Mucosa of gallbladder (tissue), 1 donor: Measurements from ENCODE around the gene ADGRL1. TPM values are rescaled to one million over a fixed set of nuclear protein-coding genes. Genes with fewer than 3 reads are reported as not detected.
A peak's percentile ranks its signal among the peaks of the same experiment; 100 is the strongest.
"Not testable (repeated sequence)": the region's sequence is repeated elsewhere in the genome, so short reads cannot be mapped to it uniquely, and the experiment has no call there.

Experiments used
- DNase-seq: peaks from one replicate; pipeline ENCODE4 v3.0.0-alpha.2; 2020; ENCODE audit warnings: low spot score
- total RNA-seq: library from RNA; stranded (reverse); gene quantifications from one replicate; pipeline ENCODE4 v1.2.1, GENCODE V29; 2021
- donor health status: DM: no; HTN: no; CAD: no.

Gene ADGRL1
- total RNA-seq, 1 donor from 2014 or later = 33.2 TPM

GRCh38 chr19:14218620-14219330 is 12.8 kb upstream of the ADGRL1 start:
- DNase-seq = no peak

DNA sequence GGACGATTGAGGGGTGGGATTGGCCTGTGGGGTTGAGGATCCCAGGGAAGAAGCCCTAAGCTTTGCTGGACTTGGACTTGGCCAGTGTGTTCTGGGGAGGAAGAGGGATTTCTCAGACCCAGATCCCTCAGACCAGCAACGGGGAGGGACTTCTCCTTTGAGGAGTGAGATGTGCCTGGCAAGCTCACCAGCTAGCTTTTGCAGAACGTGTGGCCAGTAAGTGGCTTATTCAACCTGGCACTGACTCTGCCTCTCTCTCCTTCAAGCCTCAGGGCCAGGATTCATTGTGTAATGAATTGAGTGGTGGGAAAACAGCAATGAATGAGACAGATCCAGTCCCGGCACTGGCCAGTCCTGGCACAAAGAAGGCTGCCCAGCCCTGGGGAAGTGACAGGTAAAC is 11.9 kb upstream of the ADGRL1 start:
- not testable (repeated sequence) for DNase-seq

- DNase-seq = no peak
Measured at GRCh38 chr19:14214580-14214979, 8.6 kb upstream of the ADGRL1 start.

DNA sequence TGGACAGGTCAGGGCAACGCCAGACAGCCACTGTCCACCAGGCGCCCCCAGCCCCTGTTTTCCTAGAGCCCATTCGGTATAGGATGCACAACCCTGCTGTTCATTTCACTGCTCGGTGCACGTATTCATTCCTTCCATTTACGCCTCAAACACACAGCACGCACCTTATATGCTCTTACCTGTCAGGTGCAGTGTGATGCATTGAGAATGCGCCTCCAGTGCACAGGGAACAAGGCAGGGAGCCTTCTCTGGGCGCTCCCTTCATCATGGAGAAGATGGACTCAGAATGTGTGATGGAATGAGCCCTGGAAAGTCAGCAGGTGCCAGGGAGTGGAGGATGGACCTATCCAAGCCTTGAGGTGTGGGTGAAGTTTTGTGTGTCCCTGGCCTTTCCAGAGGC is 4.2 kb upstream of the ADGRL1 start:
- not testable (repeated sequence) for DNase-seq

GRCh38 chr19:14209401-14209800 is 3.4 kb upstream of the ADGRL1 start:
- not testable (repeated sequence) for DNase-seq

DNA sequence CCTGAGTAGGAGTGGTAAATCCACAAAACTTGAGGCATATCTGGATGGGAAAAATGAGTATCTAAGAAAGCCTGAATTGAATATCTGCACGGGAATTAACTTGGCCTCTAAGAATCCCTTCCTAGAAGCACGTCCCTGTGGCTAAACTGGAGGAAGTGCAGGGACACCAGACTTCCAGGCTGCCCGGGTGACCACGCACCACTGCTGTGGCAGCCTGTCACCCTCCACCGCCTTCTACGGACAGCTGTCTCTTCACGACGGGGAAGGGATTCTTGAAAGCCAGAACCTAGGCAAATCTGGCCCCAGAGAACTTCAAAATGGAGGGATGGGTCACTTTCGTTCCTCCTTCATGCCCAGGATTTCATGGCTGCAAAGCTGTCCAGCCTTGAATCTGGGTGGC is 2.5 kb upstream of the ADGRL1 start:
- not testable (repeated sequence) for DNase-seq

- not testable (repeated sequence) for DNase-seq
Measured at GRCh38 chr19:14207796-14208195, 1.8 kb upstream of the ADGRL1 start.

GRCh38 chr19:14206737-14207726 is 1.1 kb upstream of the ADGRL1 start:
- DNase-seq = peak; percentile 94

DNA sequence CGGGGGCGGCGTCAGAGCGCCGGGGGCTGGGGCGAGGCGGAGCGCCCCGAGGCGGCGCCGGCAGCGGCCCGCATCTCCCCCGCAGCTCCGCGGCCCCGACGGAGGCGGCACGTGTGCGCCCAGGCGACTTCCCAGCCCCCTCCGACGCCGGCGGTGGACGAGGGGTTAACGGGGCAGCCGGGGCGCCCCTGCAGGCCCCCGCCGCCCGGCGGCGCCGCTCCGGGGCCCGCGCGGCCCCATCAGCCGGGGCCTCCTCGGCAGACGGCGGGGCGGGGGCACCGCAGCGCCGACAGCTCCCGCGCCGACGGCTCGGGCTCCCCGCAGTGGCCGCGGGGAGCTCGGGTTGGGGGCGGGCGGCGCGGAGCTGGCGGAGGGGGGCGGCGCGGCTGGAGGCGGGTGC is 339 bp upstream of the ADGRL1 start:
- DNase-seq = not testable (repeated sequence)

DNA sequence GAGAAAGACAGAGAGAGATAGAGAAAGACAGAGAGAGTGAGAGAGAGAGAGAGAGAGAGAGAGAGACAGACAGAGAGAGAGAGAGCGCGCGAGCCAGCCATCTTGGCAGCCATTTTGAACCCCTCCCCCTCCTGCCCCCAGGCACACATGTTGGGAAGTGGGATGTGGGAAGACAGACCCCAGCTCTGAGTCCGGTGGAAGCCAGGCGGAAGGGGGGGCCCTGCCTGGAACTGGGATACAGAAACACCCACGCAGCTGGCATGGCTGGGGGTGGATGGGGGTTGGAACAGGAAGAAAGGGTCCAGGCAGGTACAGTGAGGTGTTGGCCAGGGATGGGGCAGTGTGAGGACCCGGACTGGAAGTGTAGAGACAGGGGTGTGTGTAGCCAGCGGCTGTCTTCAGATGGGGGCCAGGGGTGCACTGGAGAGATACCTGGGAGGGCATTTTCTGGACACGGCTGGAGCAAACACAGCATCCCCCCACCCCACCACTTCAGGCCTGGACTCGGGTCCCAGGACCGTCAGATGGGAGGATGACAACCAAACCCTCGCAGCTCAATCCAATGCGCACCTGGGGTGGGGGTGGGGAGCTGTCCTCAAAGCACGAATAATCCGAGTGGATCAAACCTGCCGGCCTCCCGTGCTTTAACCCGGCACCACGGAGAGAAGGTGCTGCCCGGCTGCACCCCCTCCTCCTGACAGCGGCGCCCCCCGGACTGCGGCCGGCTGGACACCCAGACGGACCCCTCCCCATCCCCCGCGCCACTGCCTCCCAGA is 1.1 kb downstream of the ADGRL1 start:
- not testable (repeated sequence) for DNase-seq

GRCh38 chr19:14204219-14204618 is 1.8 kb downstream of the ADGRL1 start:
- DNase-seq = not testable (repeated sequence)

GRCh38 chr19:14203788-14204187 is 2.2 kb downstream of the ADGRL1 start:
- not testable (repeated sequence) for DNase-seq

DNA sequence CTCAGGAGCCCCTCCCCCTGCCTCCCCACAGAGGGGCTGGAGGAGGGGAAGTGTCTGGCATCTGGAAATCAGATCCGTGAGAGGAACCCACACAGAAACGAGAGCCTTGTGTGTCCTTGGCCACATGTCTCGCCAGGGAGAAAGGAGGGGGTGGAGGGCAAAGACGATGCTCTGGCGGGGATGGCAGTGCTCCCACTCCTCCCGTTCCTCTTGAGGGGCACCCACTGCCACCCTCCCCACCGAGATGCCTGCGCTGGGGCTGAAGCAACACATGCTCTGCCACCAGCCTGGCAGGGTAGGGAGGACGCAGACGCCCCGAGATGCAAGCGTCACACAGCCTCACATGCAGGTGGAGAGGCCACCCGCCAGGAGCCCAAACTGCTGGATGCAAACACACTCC is 2.8 kb downstream of the ADGRL1 start:
- no peak for DNase-seq

GRCh38 chr19:14201481-14201880 is 4.5 kb downstream of the ADGRL1 start:
- not testable (repeated sequence) for DNase-seq

DNA sequence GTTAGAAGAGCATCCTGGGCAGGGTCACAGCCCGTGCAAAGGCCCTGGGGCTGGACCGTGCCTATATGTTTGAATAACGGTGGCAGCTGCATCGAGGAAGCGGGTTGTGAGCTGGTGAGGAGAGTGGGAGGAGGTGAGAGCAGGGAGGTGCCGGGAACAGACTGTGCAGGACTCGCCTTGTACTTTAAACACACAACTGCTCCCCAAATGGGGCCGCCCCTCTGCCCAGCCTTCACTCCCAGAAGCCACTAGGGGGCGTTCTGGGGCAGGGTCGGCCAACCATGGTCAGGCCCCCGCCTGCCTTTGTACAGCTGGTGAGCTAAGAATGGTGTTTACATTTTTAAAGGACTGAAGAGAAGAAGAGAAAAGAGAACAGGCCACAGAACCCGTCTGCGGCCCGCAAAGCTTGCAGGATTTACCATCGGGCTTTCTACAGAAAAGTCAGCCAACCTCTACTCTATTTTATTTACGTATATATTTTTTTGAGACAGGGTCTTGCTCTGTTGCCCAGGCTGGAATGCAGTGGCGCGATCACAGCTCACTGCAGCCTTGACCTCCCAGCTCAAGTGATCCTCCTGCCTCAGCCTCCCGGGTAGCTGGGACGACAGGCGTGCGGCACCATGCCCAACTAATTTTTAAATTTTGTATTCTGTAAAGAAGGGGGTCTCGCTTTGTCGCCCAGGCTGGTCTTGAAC is 5.7 kb downstream of the ADGRL1 start:
- peak; percentile 30 for DNase-seq

GRCh38 chr19:14198384-14199376 is 7.3 kb downstream of the ADGRL1 start:
- DNase-seq = no peak

DNA sequence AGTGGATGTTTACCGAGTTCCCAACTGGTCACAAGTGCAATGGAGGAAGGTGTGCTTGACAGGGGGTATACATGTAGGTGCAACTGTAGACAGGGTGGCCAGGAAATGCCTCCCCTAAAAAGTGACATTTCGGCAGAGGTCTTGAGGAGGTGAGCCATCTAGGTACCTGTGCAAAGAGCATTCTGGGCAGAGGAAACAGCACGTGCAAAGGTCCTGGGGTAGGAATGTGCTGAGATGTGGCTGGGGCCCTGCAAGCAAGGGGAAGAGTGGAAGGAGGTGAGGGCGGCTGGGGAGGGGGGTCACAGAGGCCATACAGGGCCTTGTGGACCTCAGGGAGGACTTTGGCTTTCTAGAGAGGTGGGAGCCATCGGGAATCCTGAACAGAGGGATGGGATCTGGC is 8.1 kb downstream of the ADGRL1 start:
- no peak for DNase-seq

- DNase-seq = not testable (repeated sequence)
Measured at GRCh38 chr19:14197288-14197687, 8.7 kb downstream of the ADGRL1 start.

GRCh38 chr19:14196105-14196504 is 9.9 kb downstream of the ADGRL1 start:
- DNase-seq = peak; percentile 43

GRCh38 chr19:14195216-14195615 is 10.8 kb downstream of the ADGRL1 start:
- not testable (repeated sequence) for DNase-seq
